Activated naive CD8-positive, alpha-beta T cell (primary cell): ENCODE data around the gene FLVCR1.
"Not testable (repeated sequence)": the region's sequence is repeated elsewhere in the genome, so short reads cannot be mapped to it uniquely, and the experiment has no call there.

Source experiments
- H3K27ac Mint-ChIP-seq: one replicate; pipeline ENCODE4 v1.8.0; 2021; ENCODE audit warnings: mixed read lengths
- H3K27me3 Mint-ChIP-seq: one replicate; pipeline ENCODE4 v1.8.0; 2021; ENCODE audit warnings: mixed read lengths
- H3K36me3 Mint-ChIP-seq: one replicate; pipeline ENCODE4 v1.8.0; 2021; ENCODE audit warnings: mixed read lengths
- H3K4me1 Mint-ChIP-seq: one replicate; pipeline ENCODE4 v1.8.0; 2021; ENCODE audit warnings: low read depth, mixed read lengths
- H3K4me3 Mint-ChIP-seq: one replicate; pipeline ENCODE4 v1.8.0; 2021; ENCODE audit warnings: mild to moderate bottlenecking, mixed read lengths
- H3K9me3 Mint-ChIP-seq: one replicate; pipeline ENCODE4 v1.8.0; 2021; ENCODE audit warnings: low read depth, mixed read lengths

The FLVCR1 gene

GRCh38 chr1:212847549-212847948 is 10.5 kb upstream of the FLVCR1 start, which contains the start of gene SPATA45:
Gene SPATA45, minus strand, starts transcription at chr1:212847649. Its CDS starts 11,500 bp downstream, at chr1:212836149.
- Mint-ChIP-seq H3K4me3 (no peak within 1 kb of the TSS), H3K36me3 (peaks cover 6% of the 10 kb centered on the region), H3K27me3 (no peaks in the 10 kb centered on the region), H3K27ac (no peak within 1 kb of the TSS), H3K4me1 (no peaks in the 10 kb centered on the region), H3K9me3 (no peaks in the 10 kb centered on the region)

- peaks cover 11% of the 10 kb centered on the region for H3K36me3 Mint-ChIP-seq
- H3K27ac Mint-ChIP-seq = no peak overlapping the region
- H3K9me3 Mint-ChIP-seq = no peaks in the 10 kb centered on the region
- no peak overlapping the region for H3K4me3 Mint-ChIP-seq
- no peaks in the 10 kb centered on the region for H3K27me3 Mint-ChIP-seq
- peaks cover 2% of the 10 kb centered on the region for H3K4me1 Mint-ChIP-seq
These were observed 5.9 kb upstream of the FLVCR1 start for GRCh38 chr1:212852105-212852688.

GRCh38 chr1:212853658-212854057 is 4.4 kb upstream of the FLVCR1 start:
- Mint-ChIP-seq H3K4me1 (peaks cover 9% of the 10 kb centered on the region), H3K4me3 (no peak overlapping the region), H3K9me3 (no peaks in the 10 kb centered on the region), H3K27ac (no peak overlapping the region), H3K27me3 (no peaks in the 10 kb centered on the region), H3K36me3 (peaks cover 11% of the 10 kb centered on the region)

- H3K4me3 Mint-ChIP-seq = peak overlapping the region; percentile 62
- H3K4me1 Mint-ChIP-seq = peaks cover 15% of the 10 kb centered on the region
- no peak overlapping the region for H3K27ac Mint-ChIP-seq
- peaks cover 13% of the 10 kb centered on the region for H3K36me3 Mint-ChIP-seq
- H3K27me3 Mint-ChIP-seq = no peaks in the 10 kb centered on the region
- H3K9me3 Mint-ChIP-seq = no peaks in the 10 kb centered on the region
These were observed 1.3 kb upstream of the FLVCR1 start for GRCh38 chr1:212856755-212857154.

GRCh38 chr1:212858461-212859265 is 588 bp downstream of the FLVCR1 start:
- Mint-ChIP-seq H3K36me3 (peaks cover 7% of the 10 kb centered on the region), H3K9me3 (no peaks in the 10 kb centered on the region), H3K4me3 (no peak overlapping the region), H3K27me3 (no peaks in the 10 kb centered on the region), H3K27ac (peak overlapping the region; percentile 76), H3K4me1 (peaks cover 21% of the 10 kb centered on the region)

GRCh38 chr1:212860713-212861581 is 2.9 kb downstream of the FLVCR1 start:
- peaks cover 8% of the 10 kb centered on the region for H3K36me3 Mint-ChIP-seq
- H3K27ac Mint-ChIP-seq = no peak overlapping the region
- H3K4me3 Mint-ChIP-seq = no peak overlapping the region
- no peaks in the 10 kb centered on the region for H3K9me3 Mint-ChIP-seq
- H3K4me1 Mint-ChIP-seq = peaks cover 27% of the 10 kb centered on the region
- H3K27me3 Mint-ChIP-seq = no peaks in the 10 kb centered on the region

- H3K36me3 Mint-ChIP-seq = peaks cover 11% of the 10 kb centered on the region
- H3K27ac Mint-ChIP-seq = no peak overlapping the region
- peaks cover 25% of the 10 kb centered on the region for H3K4me1 Mint-ChIP-seq
- H3K27me3 Mint-ChIP-seq = no peaks in the 10 kb centered on the region
- no peak overlapping the region for H3K4me3 Mint-ChIP-seq
- H3K9me3 Mint-ChIP-seq = no peaks in the 10 kb centered on the region
These were observed 4.1 kb downstream of the FLVCR1 start for GRCh38 chr1:212862111-212862690.

- Mint-ChIP-seq H3K36me3 (peaks cover 11% of the 10 kb centered on the region), H3K4me1 (peaks cover 19% of the 10 kb centered on the region)
- not testable (repeated sequence) for H3K4me3 Mint-ChIP-seq, H3K9me3 Mint-ChIP-seq, H3K27me3 Mint-ChIP-seq, H3K27ac Mint-ChIP-seq
These were observed 5.3 kb downstream of the FLVCR1 start for GRCh38 chr1:212863345-212863744.

- H3K4me1 Mint-ChIP-seq = peaks cover 13% of the 10 kb centered on the region
- no peaks in the 10 kb centered on the region for H3K27me3 Mint-ChIP-seq
- H3K4me3 Mint-ChIP-seq = no peak overlapping the region
- no peaks in the 10 kb centered on the region for H3K9me3 Mint-ChIP-seq
- H3K27ac Mint-ChIP-seq = no peak overlapping the region
- H3K36me3 Mint-ChIP-seq = peaks cover 9% of the 10 kb centered on the region
These were observed 6.1 kb downstream of the FLVCR1 start for GRCh38 chr1:212864201-212864600.

- no peaks in the 10 kb centered on the region for H3K27me3 Mint-ChIP-seq
- peaks cover 9% of the 10 kb centered on the region for H3K36me3 Mint-ChIP-seq
- H3K9me3 Mint-ChIP-seq = no peaks in the 10 kb centered on the region
- H3K4me1 Mint-ChIP-seq = peaks cover 13% of the 10 kb centered on the region
- H3K27ac Mint-ChIP-seq = no peak overlapping the region
- no peak overlapping the region for H3K4me3 Mint-ChIP-seq
These were observed 9.1 kb downstream of the FLVCR1 start for GRCh38 chr1:212867192-212867591.

- Mint-ChIP-seq H3K36me3 (peaks cover 18% of the 10 kb centered on the region), H3K9me3 (no peaks in the 10 kb centered on the region), H3K27ac (no peak overlapping the region), H3K27me3 (no peaks in the 10 kb centered on the region), H3K4me1 (no peaks in the 10 kb centered on the region), H3K4me3 (no peak overlapping the region)
These were observed 13.9 kb downstream of the FLVCR1 start for GRCh38 chr1:212871976-212872375.

GRCh38 chr1:212873518-212873917 is 15.4 kb downstream of the FLVCR1 start:
- Mint-ChIP-seq H3K4me3 (no peak overlapping the region), H3K27me3 (no peaks in the 10 kb centered on the region), H3K36me3 (peaks cover 18% of the 10 kb centered on the region), H3K27ac (no peak overlapping the region), H3K9me3 (no peaks in the 10 kb centered on the region), H3K4me1 (no peaks in the 10 kb centered on the region)

- H3K9me3 Mint-ChIP-seq = no peaks in the 10 kb centered on the region
- no peak overlapping the region for H3K4me3 Mint-ChIP-seq
- peaks cover 21% of the 10 kb centered on the region for H3K36me3 Mint-ChIP-seq
- H3K27me3 Mint-ChIP-seq = no peaks in the 10 kb centered on the region
- no peak overlapping the region for H3K27ac Mint-ChIP-seq
- H3K4me1 Mint-ChIP-seq = no peaks in the 10 kb centered on the region
These were observed 20.3 kb downstream of the FLVCR1 start for GRCh38 chr1:212878418-212878817.

GRCh38 chr1:212879947-212880690 is 22.0 kb downstream of the FLVCR1 start:
- Mint-ChIP-seq H3K4me3 (no peak overlapping the region), H3K27ac (no peak overlapping the region), H3K36me3 (peaks cover 16% of the 10 kb centered on the region)

More at GRCh38 chr1:212879947-212880690, 22.0 kb downstream of the FLVCR1 start:
- Mint-ChIP-seq H3K4me1 (no peaks in the 10 kb centered on the region), H3K27me3 (no peaks in the 10 kb centered on the region), H3K9me3 (no peaks in the 10 kb centered on the region)
